GM23338 (cell line): ENCODE results near the gene ATP5ME.

ENCODE experiments used
- EZH2 ChIP-seq: fragments of 200-600 bp; sonication (generic); IDR thresholded peaks from one replicate; pipeline ENCODE4 v1.8.0; 2017; ENCODE audit warnings: antibody characterized with exemption, mild to moderate bottlenecking, low read depth; ENCODE audit not compliant: unreplicated experiment
- NANOG ChIP-seq: IDR thresholded peaks from 2 replicates; pipeline ENCODE4 v1.6.1; 2016; ENCODE audit warnings: antibody characterized with exemption, borderline replicate concordance
- POLR2AphosphoS5 ChIP-seq: IDR thresholded peaks from 2 replicates; pipeline ENCODE4 v1.6.1; 2016; ENCODE audit warnings: antibody characterized with exemption, low read depth
- STAT1 ChIP-seq: IDR thresholded peaks from one replicate; pipeline ENCODE4 v1.6.1; 2016; ENCODE audit warnings: antibody characterized with exemption; ENCODE audit not compliant: unreplicated experiment
- TF ChIP-seq, protein P1 (sequence below), 2 experiments: fragments of 200-600 bp in 1 of 2; sonication (generic) in 1 of 2; conservative IDR thresholded peaks; 2 replicates each; pipeline versions ENCODE4 v1.5.1 to v1.6.1; 2016 to 2017; ENCODE audit warnings: antibody characterized with exemption in 2 of 2, low read depth in 2 of 2, mild to moderate bottlenecking in 2 of 2, moderate library complexity in 1 of 2
- TF ChIP-seq, protein P2 (sequence below): IDR thresholded peaks from 2 replicates; pipeline ENCODE4 v1.6.1; 2016; ENCODE audit warnings: antibody characterized with exemption

DNA sequence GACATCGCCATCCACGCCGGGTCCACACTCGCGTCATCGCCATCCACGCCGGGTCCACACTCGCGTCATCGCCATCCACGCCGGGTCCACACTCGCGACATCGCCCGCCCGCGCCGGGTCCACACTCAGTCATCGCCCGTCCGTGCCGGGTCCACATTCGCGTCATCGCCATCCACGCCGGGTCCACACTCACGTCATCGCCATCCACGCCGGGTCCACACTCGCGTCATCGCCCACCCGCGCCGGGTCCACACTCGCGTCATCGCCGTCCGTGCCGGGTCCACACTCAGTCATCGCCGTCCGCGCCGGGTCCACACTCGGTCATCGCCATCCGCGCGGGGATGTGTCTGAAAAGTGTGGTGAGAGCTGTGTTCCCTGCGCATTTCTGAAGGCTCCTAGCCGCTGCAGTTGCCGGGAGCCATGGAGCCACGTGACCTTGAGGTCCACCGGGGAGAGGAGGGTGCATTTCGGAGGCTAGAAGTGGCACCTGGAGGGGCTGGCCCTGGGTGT is 48.8 kb upstream of the ATP5ME start:
- TF ChIP-seq, protein P1, sequence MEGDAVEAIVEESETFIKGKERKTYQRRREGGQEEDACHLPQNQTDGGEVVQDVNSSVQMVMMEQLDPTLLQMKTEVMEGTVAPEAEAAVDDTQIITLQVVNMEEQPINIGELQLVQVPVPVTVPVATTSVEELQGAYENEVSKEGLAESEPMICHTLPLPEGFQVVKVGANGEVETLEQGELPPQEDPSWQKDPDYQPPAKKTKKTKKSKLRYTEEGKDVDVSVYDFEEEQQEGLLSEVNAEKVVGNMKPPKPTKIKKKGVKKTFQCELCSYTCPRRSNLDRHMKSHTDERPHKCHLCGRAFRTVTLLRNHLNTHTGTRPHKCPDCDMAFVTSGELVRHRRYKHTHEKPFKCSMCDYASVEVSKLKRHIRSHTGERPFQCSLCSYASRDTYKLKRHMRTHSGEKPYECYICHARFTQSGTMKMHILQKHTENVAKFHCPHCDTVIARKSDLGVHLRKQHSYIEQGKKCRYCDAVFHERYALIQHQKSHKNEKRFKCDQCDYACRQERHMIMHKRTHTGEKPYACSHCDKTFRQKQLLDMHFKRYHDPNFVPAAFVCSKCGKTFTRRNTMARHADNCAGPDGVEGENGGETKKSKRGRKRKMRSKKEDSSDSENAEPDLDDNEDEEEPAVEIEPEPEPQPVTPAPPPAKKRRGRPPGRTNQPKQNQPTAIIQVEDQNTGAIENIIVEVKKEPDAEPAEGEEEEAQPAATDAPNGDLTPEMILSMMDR (conservative IDR thresholded peaks at IDR 0.05; ENCODE audit: low read depth in 2 of 2) = no peak
- TF ChIP-seq POLR2AphosphoS5 (no peak), EZH2 (no peak), NANOG (no peak), STAT1 (no peak)
- TF ChIP-seq, protein P2, sequence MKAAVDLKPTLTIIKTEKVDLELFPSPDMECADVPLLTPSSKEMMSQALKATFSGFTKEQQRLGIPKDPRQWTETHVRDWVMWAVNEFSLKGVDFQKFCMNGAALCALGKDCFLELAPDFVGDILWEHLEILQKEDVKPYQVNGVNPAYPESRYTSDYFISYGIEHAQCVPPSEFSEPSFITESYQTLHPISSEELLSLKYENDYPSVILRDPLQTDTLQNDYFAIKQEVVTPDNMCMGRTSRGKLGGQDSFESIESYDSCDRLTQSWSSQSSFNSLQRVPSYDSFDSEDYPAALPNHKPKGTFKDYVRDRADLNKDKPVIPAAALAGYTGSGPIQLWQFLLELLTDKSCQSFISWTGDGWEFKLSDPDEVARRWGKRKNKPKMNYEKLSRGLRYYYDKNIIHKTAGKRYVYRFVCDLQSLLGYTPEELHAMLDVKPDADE = no peak
